MM.1S (cell line): Measurements from ENCODE around the gene TAGLN2.

Experiments
- DNase-seq: peaks from one replicate; pipeline ENCODE4 v3.0.0-alpha.2; 2015
- H2AFZ ChIP-seq: fragments of 300-600 bp; sonication (generic); 2 replicates; pipeline ENCODE4 v1.6.0; 2016; ENCODE audit warnings: antibody characterized with exemption, low read length
- H3F3A ChIP-seq: fragments of 300-600 bp; sonication (generic); 2 replicates; pipeline ENCODE4 v1.6.1; 2016; ENCODE audit warnings: mild to moderate bottlenecking, antibody characterized with exemption, low read length, moderate library complexity, mixed read lengths; ENCODE audit not compliant: insufficient read depth
- H3K27ac ChIP-seq: fragments of 300-600 bp; sonication (generic); 2 replicates; pipeline ENCODE4 v1.5.1; 2016; ENCODE audit warnings: mild to moderate bottlenecking, low read length
- H3K27me3 ChIP-seq: fragments of 300-600 bp; sonication (generic); replicated peaks from 2 replicates; pipeline ENCODE4 v1.6.0; 2016; ENCODE audit warnings: low read length; ENCODE audit not compliant: insufficient read depth
- H3K36me3 ChIP-seq: fragments of 300-600 bp; sonication (generic); replicated peaks from 2 replicates; pipeline ENCODE4 v1.6.1; 2016; ENCODE audit warnings: mild to moderate bottlenecking, low read length, mixed read lengths; ENCODE audit not compliant: insufficient read depth
- H3K4me1 ChIP-seq: fragments of 300-600 bp; sonication (generic); 2 replicates; pipeline ENCODE4 v1.6.1; 2016; ENCODE audit warnings: low read length, mixed read lengths
- H3K4me2 ChIP-seq: fragments of 300-600 bp; sonication (generic); 2 replicates; pipeline ENCODE4 v1.6.0; 2016; ENCODE audit warnings: low read depth, low read length
- H3K4me3 ChIP-seq: fragments of 300-600 bp; sonication (generic); 2 replicates; pipeline ENCODE4 v1.5.1; 2016; ENCODE audit warnings: low read length, mixed read lengths
- H3K79me2 ChIP-seq: fragments of 300-600 bp; sonication (generic); 2 replicates; pipeline ENCODE4 v1.6.1; 2016; ENCODE audit warnings: mixed run types, low read length, mixed read lengths
- H3K9ac ChIP-seq: fragments of 300-600 bp; sonication (generic); 2 replicates; pipeline ENCODE4 v1.6.1; 2016; ENCODE audit warnings: low read length, mixed read lengths
- H3K9me2 ChIP-seq: fragments of 300-600 bp; sonication (generic); replicated peaks from 2 replicates; pipeline ENCODE4 v1.6.1; 2016; ENCODE audit warnings: mild to moderate bottlenecking, low read length, mixed read lengths; ENCODE audit not compliant: insufficient read depth
- H3K9me3 ChIP-seq: fragments of 300-600 bp; sonication (generic); replicated peaks from 2 replicates; pipeline ENCODE4 v1.6.1; 2016; ENCODE audit warnings: mild to moderate bottlenecking, low read length, mixed read lengths; ENCODE audit not compliant: insufficient read depth
- H4K20me1 ChIP-seq: fragments of 300-600 bp; sonication (generic); 2 replicates; pipeline ENCODE4 v1.6.1; 2016; ENCODE audit warnings: mild to moderate bottlenecking, low read length, moderate library complexity, mixed read lengths; ENCODE audit not compliant: insufficient read depth
- EZH2 ChIP-seq: fragments of 300-600 bp; sonication (generic); optimal IDR thresholded peaks from 2 replicates; pipeline ENCODE3; 2017; ENCODE audit warnings: low read depth, mild to moderate bottlenecking, antibody characterized with exemption, low read length, mixed read lengths
- EZH2phosphoT487 ChIP-seq: fragments of 300-600 bp; sonication (generic); IDR thresholded peaks from 2 replicates; pipeline ENCODE4 v1.6.1; 2018; ENCODE audit warnings: antibody characterized with exemption, low read length
- TF ChIP-seq, protein P1 (sequence below): fragments of 300-600 bp; sonication (generic); IDR thresholded peaks from 2 replicates; pipeline ENCODE4 v1.5.1; 2016; ENCODE audit warnings: antibody characterized with exemption, low read length, mixed read lengths

TAGLN2 gene

GRCh38 chr1:159957824-159958268, 32.5 kb upstream of the TAGLN2 start:
- no peak for DNase-seq
- H3K9me2 ChIP-seq = no peaks in the 10 kb centered on the region
- no peaks in the 10 kb centered on the region for H3K4me1 ChIP-seq
- no peak for TF ChIP-seq EZH2
- TF ChIP-seq, protein P1, sequence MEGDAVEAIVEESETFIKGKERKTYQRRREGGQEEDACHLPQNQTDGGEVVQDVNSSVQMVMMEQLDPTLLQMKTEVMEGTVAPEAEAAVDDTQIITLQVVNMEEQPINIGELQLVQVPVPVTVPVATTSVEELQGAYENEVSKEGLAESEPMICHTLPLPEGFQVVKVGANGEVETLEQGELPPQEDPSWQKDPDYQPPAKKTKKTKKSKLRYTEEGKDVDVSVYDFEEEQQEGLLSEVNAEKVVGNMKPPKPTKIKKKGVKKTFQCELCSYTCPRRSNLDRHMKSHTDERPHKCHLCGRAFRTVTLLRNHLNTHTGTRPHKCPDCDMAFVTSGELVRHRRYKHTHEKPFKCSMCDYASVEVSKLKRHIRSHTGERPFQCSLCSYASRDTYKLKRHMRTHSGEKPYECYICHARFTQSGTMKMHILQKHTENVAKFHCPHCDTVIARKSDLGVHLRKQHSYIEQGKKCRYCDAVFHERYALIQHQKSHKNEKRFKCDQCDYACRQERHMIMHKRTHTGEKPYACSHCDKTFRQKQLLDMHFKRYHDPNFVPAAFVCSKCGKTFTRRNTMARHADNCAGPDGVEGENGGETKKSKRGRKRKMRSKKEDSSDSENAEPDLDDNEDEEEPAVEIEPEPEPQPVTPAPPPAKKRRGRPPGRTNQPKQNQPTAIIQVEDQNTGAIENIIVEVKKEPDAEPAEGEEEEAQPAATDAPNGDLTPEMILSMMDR = no peak
- TF ChIP-seq EZH2phosphoT487 = no peak
- no peak overlapping the region for H3K4me2 ChIP-seq
- no peaks in the 10 kb centered on the region for H3K36me3 ChIP-seq
- no peak overlapping the region for H3K9ac ChIP-seq
- H3K4me3 ChIP-seq = no peak overlapping the region
- no peaks in the 10 kb centered on the region for H4K20me1 ChIP-seq
- H3K27ac ChIP-seq = no peak overlapping the region
- no peaks in the 10 kb centered on the region for H3K27me3 ChIP-seq
- H2AFZ ChIP-seq = no peak overlapping the region
- no peaks in the 10 kb centered on the region for H3K79me2 ChIP-seq
- no peaks in the 10 kb centered on the region for H3K9me3 ChIP-seq
- no peaks in the 10 kb centered on the region for H3F3A ChIP-seq

DNA sequence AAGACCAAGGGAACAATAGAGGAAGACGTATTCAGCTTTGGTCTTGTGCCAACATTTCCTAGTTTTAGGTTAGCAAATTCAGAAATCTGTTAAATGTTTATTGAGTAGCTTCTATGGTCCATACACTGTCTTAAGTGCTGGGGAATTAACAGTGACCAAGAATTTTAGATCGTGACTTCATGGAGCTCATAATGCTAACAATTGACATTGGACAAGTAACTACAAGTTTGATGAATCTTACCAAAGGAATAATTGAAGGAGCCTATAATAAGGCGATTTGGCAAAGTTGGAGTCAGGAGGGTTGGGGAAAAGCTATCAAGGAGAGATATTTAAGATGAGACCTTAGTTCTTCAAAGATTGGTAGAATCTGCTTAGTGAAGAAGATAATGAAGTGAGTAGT, 30.1 kb upstream of the TAGLN2 start:
- Histone ChIP-seq H3K27me3 (no peaks in the 10 kb centered on the region), H3K36me3 (no peaks in the 10 kb centered on the region), H3K4me3 (no peak overlapping the region), H3K27ac (no peak overlapping the region), H3F3A (no peaks in the 10 kb centered on the region), H4K20me1 (no peaks in the 10 kb centered on the region), H2AFZ (no peak overlapping the region), H3K9ac (no peak overlapping the region), H3K4me2 (no peak overlapping the region), H3K79me2 (no peaks in the 10 kb centered on the region), H3K9me3 (no peaks in the 10 kb centered on the region), H3K4me1 (no peaks in the 10 kb centered on the region), H3K9me2 (no peaks in the 10 kb centered on the region)
- DNase-seq = no peak
- TF ChIP-seq, protein P1 = no peak
- TF ChIP-seq EZH2 = no peak
- TF ChIP-seq EZH2phosphoT487 = no peak

DNA sequence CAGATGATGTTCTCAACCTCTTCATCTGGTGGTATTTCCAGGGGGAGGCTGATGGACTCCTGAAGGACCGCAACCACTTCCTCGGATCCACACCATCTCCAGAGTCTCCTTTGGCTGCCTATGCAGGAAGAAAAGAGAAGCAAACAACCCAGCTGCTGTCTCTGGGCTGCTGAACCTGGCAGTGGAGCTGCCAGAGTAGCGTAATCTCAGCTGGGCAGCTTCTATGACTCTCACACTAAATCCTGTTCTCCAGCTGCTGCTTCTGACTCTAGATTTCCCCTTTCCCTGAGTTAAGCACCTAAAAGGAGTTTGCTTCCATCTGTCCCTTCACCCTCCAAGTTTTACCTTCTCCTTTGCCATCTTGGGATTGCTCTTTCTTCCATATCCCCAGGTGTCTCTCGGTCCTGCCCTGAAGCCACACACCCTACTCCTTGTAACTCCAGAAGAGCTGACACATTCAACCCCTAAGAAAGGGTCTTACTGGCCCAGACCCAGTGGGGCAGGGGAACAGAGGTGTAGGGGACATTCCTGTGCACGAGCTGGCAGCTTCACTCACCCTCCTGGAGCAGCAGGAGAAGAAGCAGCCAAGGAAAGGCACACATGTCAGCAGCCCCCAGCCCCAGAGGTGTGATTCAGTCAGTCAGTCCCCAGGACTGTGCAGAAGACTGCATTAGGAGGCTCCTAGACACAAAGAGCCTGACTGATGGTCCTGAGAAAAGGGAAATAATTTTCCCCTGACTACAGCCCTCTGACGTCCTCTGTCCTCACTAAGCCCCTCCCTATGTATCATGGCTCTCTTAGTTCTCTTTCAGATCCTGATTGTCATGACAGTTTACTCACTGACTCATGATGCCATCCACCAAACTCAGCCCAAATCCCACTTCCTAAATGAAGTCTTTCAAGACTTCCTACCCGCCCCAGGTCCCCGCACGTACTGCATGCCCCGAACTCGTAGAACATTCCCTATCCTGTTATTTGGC, 28.5 kb upstream of the TAGLN2 start, which contains the start of gene SLAMF9:
Gene SLAMF9, minus strand, starts transcription at position 702 of the 980 bp plus-strand sequence. Its CDS starts 100 bp downstream, at position 602.
- Histone ChIP-seq H3K4me2 (no peak within 1 kb of the TSS), H3K79me2 (no peaks in the 10 kb centered on the region), H3K36me3 (no peaks in the 10 kb centered on the region), H3K9ac (no peak within 1 kb of the TSS), H3F3A (no peaks in the 10 kb centered on the region), H3K9me3 (no peaks in the 10 kb centered on the region), H3K4me3 (no peak within 1 kb of the TSS), H3K27me3 (no peaks in the 10 kb centered on the region), H3K4me1 (no peaks in the 10 kb centered on the region), H3K27ac (no peak within 1 kb of the TSS), H3K9me2 (no peaks in the 10 kb centered on the region), H2AFZ (no peak within 1 kb of the TSS), H4K20me1 (no peaks in the 10 kb centered on the region)
- no peak for DNase-seq
- TF ChIP-seq EZH2phosphoT487 (no peak), EZH2 (no peak)
- TF ChIP-seq, protein P1 = no peak
